Measurements from ENCODE around the gene KDM1B. TPM values are rescaled to one million over a fixed set of nuclear protein-coding genes. Genes with fewer than 3 reads are reported as not detected.

The KDM1B gene
- total and polyA plus RNA-seq, 9 of the 15 experiments (the other 6 are each of a cell fraction or from before 2014, with no cell fraction given) = 1.4 to 58.9 (median 36.3) TPM

GRCh38 chr6:18155150-18155863 is at the start of gene KDM1B (continued):
- peak; percentile 60; the same call in 1 of the 2 replicates for TF ChIP-seq ZBTB7A (IDR thresholded peaks at IDR 0.05; ENCODE audit: borderline replicate concordance, control insufficient read depth, low read depth, low read length)
- TF ChIP-seq ZSCAN32 (CRISPR knock-in tag; IDR thresholded peaks at IDR 0.05) = no peak
- 0 out of 2 replicates have a peak, but pooled peaks have one; percentile 77 for TF ChIP-seq ZNF695 (CRISPR knock-in tag; IDR thresholded peaks at IDR 0.05)
- no peak for TF ChIP-seq ZNF24 (IDR thresholded peaks at IDR 0.05)
- peak in 1 of 2 experiments; percentile 42; a peak in 1 of 4 replicates for TF ChIP-seq FOXA3 (CRISPR knock-in tag; conservative IDR thresholded peaks at IDR 0.05 in 1 of 2, IDR thresholded peaks at IDR 0.05 in 1 of 2)
- TF ChIP-seq, protein P1, sequence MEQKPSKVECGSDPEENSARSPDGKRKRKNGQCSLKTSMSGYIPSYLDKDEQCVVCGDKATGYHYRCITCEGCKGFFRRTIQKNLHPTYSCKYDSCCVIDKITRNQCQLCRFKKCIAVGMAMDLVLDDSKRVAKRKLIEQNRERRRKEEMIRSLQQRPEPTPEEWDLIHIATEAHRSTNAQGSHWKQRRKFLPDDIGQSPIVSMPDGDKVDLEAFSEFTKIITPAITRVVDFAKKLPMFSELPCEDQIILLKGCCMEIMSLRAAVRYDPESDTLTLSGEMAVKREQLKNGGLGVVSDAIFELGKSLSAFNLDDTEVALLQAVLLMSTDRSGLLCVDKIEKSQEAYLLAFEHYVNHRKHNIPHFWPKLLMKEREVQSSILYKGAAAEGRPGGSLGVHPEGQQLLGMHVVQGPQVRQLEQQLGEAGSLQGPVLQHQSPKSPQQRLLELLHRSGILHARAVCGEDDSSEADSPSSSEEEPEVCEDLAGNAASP (IDR thresholded peaks at IDR 0.05) = no peak
- TF ChIP-seq RNF219 (CRISPR knock-in tag; IDR thresholded peaks at IDR 0.05) = no peak
- TF ChIP-seq ZNF398 (CRISPR knock-in tag; IDR thresholded peaks at IDR 0.05) = no peak
- TF ChIP-seq, protein P2, sequence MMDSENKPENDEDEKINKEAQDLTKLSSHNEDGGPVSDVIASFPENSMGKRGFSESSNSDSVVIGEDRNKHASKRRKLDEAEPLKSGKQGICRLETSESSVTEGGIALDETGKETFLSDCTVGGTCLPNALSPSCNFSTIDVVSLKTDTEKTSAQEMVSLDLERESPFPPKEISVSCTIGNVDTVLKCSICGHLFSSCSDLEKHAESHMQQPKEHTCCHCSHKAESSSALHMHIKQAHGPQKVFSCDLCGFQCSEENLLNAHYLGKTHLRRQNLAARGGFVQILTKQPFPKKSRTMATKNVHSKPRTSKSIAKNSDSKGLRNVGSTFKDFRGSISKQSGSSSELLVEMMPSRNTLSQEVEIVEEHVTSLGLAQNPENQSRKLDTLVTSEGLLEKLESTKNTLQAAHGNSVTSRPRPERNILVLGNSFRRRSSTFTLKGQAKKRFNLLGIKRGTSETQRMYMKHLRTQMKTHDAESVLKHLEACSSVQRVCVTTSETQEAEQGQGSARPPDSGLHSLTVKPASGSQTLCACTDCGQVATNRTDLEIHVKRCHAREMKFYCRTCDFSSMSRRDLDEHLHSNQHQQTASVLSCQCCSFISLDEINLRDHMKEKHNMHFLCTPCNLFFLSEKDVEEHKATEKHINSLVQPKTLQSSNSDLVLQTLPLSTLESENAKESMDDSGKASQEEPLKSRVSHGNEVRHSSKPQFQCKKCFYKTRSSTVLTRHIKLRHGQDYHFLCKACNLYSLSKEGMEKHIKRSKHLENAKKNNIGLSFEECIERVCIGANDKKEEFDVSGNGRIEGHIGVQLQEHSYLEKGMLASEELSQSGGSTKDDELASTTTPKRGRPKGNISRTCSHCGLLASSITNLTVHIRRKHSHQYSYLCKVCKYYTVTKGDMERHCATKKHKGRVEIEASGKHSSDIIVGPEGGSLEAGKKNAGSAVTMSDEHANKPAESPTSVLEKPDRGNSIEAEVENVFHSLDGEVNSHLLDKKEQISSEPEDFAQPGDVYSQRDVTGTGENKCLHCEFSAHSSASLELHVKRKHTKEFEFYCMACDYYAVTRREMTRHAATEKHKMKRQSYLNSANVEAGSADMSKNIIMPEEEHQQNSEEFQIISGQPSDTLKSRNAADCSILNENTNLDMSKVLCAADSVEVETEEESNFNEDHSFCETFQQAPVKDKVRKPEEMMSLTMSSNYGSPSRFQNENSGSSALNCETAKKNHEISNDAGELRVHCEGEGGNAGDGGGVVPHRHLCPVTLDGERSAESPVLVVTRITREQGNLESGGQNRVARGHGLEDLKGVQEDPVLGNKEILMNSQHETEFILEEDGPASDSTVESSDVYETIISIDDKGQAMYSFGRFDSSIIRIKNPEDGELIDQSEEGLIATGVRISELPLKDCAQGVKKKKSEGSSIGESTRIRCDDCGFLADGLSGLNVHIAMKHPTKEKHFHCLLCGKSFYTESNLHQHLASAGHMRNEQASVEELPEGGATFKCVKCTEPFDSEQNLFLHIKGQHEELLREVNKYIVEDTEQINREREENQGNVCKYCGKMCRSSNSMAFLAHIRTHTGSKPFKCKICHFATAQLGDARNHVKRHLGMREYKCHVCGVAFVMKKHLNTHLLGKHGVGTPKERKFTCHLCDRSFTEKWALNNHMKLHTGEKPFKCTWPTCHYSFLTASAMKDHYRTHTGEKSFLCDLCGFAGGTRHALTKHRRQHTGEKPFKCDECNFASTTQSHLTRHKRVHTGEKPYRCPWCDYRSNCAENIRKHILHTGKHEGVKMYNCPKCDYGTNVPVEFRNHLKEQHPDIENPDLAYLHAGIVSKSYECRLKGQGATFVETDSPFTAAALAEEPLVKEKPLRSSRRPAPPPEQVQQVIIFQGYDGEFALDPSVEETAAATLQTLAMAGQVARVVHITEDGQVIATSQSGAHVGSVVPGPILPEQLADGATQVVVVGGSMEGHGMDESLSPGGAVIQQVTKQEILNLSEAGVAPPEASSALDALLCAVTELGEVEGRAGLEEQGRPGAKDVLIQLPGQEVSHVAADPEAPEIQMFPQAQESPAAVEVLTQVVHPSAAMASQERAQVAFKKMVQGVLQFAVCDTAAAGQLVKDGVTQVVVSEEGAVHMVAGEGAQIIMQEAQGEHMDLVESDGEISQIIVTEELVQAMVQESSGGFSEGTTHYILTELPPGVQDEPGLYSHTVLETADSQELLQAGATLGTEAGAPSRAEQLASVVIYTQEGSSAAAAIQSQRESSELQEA (IDR thresholded peaks at IDR 0.05; ENCODE audit: low read depth) = peak; percentile 62; the same call in 1 of the 2 replicates
- no peak for TF ChIP-seq ZNF263 (CRISPR knock-in tag; IDR thresholded peaks at IDR 0.05; ENCODE audit: borderline replicate concordance)
- no peak for TF ChIP-seq SETDB1 (IDR thresholded peaks at IDR 0.05; ENCODE audit: low read length)
- no peak for TF ChIP-seq ZNF324 (CRISPR knock-in tag; IDR thresholded peaks at IDR 0.05)
- 0 out of 2 replicates have a peak, but pooled peaks have one; percentile 49 for TF ChIP-seq NR1H2 (CRISPR knock-in tag; IDR thresholded peaks at IDR 0.05)

Data from K562 (cell line).